Gastrocnemius medialis (tissue), 4 donors: ENCODE results near the gene EFNA1. TPM values are rescaled to one million over a fixed set of nuclear protein-coding genes. Genes with fewer than 3 reads are reported as not detected.

ENCODE experiments used
- ATAC-seq, 2 donors: fragments of 150-250 bp; one replicate each; pipeline ENCODE4 v1.9.1; 2016
- DNase-seq, 2 donors: peaks; one replicate each; pipeline ENCODE4 v3.0.0-alpha.2; 2019
- H3K27ac ChIP-seq, 4 donors: fragments of 200-600 bp; sonication (generic); 1 replicate in 1 of 4; 2 replicates in 3 of 4; pipeline ENCODE4 v1.5.1; 2016 to 2018; ENCODE audit warnings: mild to moderate bottlenecking in 2 of 4, moderate library complexity in 1 of 4
- H3K27me3 ChIP-seq, 3 donors: fragments of 200-600 bp; sonication (generic) in 2 of 3; 1 replicate in 1 of 3; 2 replicates in 2 of 3; pipeline versions ENCODE4 v1.5.1 to v1.6.0; 2016 to 2019; ENCODE audit warnings: mild to moderate bottlenecking in 1 of 3, moderate library complexity in 1 of 3
- H3K36me3 ChIP-seq, 2 donors: fragments of 200-600 bp; sonication (generic) in 1 of 2; one replicate each; pipeline ENCODE4 v1.5.1; 2017 to 2018
- H3K4me1 ChIP-seq, 2 donors: fragments of 200-600 bp; sonication (generic) in 1 of 2; one replicate each; pipeline ENCODE4 v1.5.1; 2016 to 2017; ENCODE audit warnings: mild to moderate bottlenecking in 2 of 2
- H3K4me3 ChIP-seq, 4 donors: fragments of 200-600 bp; sonication (generic) in 3 of 4; 1 replicate in 1 of 4; 2 replicates in 3 of 4; pipeline ENCODE4 v1.5.1; 2016 to 2019; ENCODE audit warnings: mild to moderate bottlenecking in 2 of 4
- H3K9me3 ChIP-seq, 3 donors: fragments of 200-600 bp; sonication (generic) in 2 of 3; 1 replicate in 1 of 3; 2 replicates in 2 of 3; pipeline ENCODE4 v1.5.1; 2016 to 2019
- CTCF ChIP-seq, 5 experiments: fragments of 450-650 bp in 3 of 5; fragments of 200-600 bp in 2 of 5; sonication (generic) in 2 of 5; IDR thresholded peaks in 4 of 5; conservative IDR thresholded peaks in 1 of 5; 1 replicate in 4 of 5; 2 replicates in 1 of 5; pipeline ENCODE4 v1.5.1; 2016 to 2019; ENCODE audit warnings: antibody characterized with exemption in 5 of 5, mild to moderate bottlenecking in 3 of 5, moderate library complexity in 3 of 5
- POLR2A ChIP-seq, 2 donors: fragments of 450-650 bp; IDR thresholded peaks; one replicate each; pipeline ENCODE4 v1.6.1; 2017; ENCODE audit warnings: antibody characterized with exemption in 2 of 2, mild to moderate bottlenecking in 2 of 2, moderate library complexity in 2 of 2
- in situ Hi-C, 4 donors: fragments of 200-750 bp; cut with MboI; loops; one replicate each; pipeline versions ENCODE4 v1.15.0 to v1.8.0; 2017; ENCODE audit warnings: low sequenced_read_pairs in 4 of 4
- intact Hi-C: fragments of 100-400 bp; cut with DNase I; formaldehyde crosslinking; loops from one replicate; pipeline ENCODE4 v1.15.1; 2023; ENCODE audit warnings: low total_unique reads
- total RNA-seq, 4 donors: library from RNA; depleted of rRNA; stranded (reverse); fragments of >200 nt; gene quantifications; one replicate each; pipeline versions ENCODE4 v1.1.0 to v1.2.3, GENCODE V29; 2016

Gene EFNA1
- total RNA-seq, 4 donors from 2014 or later = 12.6 to 35.1 (median 14.4) TPM

- intact Hi-C loops (no loop called here), in situ Hi-C loops (no loop called here)
- no peak for TF ChIP-seq POLR2A (IDR thresholded peaks at IDR 0.05)
- no peak for TF ChIP-seq CTCF (IDR thresholded peaks at IDR 0.05 in 4 of 5, conservative IDR thresholded peaks at IDR 0.05 in 1 of 5)
- Histone ChIP-seq H3K36me3 (no peaks in the 10 kb centered on the region), H3K9me3 (no peaks in the 10 kb centered on the region), H3K27me3 (peaks cover 5 to 18% (median 17%) of the 10 kb centered on the region in 3 donors), H3K4me3 (no peak overlapping the region), H3K4me1 (peaks cover 0 to 16% of the 10 kb centered on the region in 2 donors), H3K27ac (no peak overlapping the region)
- ATAC-seq = no peak
- DNase-seq = no peak
Observed at GRCh38 chr1:155122308-155122707, 5.4 kb upstream of the EFNA1 start.

GRCh38 chr1:155123801-155124200 lies 3.9 kb upstream of the EFNA1 start:
- ATAC-seq (no peak), DNase-seq (no peak)
- Histone ChIP-seq H3K27ac (no peak overlapping the region), H3K4me1 (peaks cover 0 to 27% of the 10 kb centered on the region in 2 donors), H3K36me3 (no peaks in the 10 kb centered on the region), H3K4me3 (no peak overlapping the region), H3K27me3 (peaks cover 9 to 31% (median 28%) of the 10 kb centered on the region in 3 donors), H3K9me3 (no peaks in the 10 kb centered on the region)
- intact Hi-C loops (no loop called here), in situ Hi-C loops (no loop called here)
- TF ChIP-seq POLR2A (IDR thresholded peaks at IDR 0.05) = no peak
- no peak for TF ChIP-seq CTCF (IDR thresholded peaks at IDR 0.05 in 4 of 5, conservative IDR thresholded peaks at IDR 0.05 in 1 of 5)

- no peak for DNase-seq
- no peak for TF ChIP-seq CTCF (IDR thresholded peaks at IDR 0.05 in 4 of 5, conservative IDR thresholded peaks at IDR 0.05 in 1 of 5)
- Histone ChIP-seq H3K36me3 (no peaks in the 10 kb centered on the region), H3K27me3 (peaks cover 11 to 37% (median 31%) of the 10 kb centered on the region in 3 donors), H3K4me3 (no peak overlapping the region), H3K9me3 (no peaks in the 10 kb centered on the region), H3K27ac (no peak overlapping the region), H3K4me1 (peaks cover 0 to 30% of the 10 kb centered on the region in 2 donors)
- intact Hi-C loops (no loop called here), in situ Hi-C loops (no loop called here)
- no peak for ATAC-seq
Observed at GRCh38 chr1:155124503-155125463, 2.9 kb upstream of the EFNA1 start.

- peaks cover 14 to 43% (median 34%) of the 10 kb centered on the region in 3 donors for H3K27me3 ChIP-seq
- peak overlapping the region in 3 of 4 donors; percentile 80 to 100 (median 81) for H3K27ac ChIP-seq
- no peak for DNase-seq
Observed at GRCh38 chr1:155125511-155125945, 2.1 kb upstream of the EFNA1 start.

More at GRCh38 chr1:155125511-155125945, 2.1 kb upstream of the EFNA1 start:
- Histone ChIP-seq H3K9me3 (no peaks in the 10 kb centered on the region), H3K36me3 (no peaks in the 10 kb centered on the region), H3K4me1 (peaks cover 1 to 36% of the 10 kb centered on the region in 2 donors), H3K4me3 (peak overlapping the region in 1 of 4 donors; percentile 88)
- in situ Hi-C loops (no loop called here), intact Hi-C loops (no loop called here)
- TF ChIP-seq CTCF (IDR thresholded peaks at IDR 0.05 in 4 of 5, conservative IDR thresholded peaks at IDR 0.05 in 1 of 5) (no peak), POLR2A (IDR thresholded peaks at IDR 0.05) (no peak)
- ATAC-seq = no peak
